GM12878 (cell line): ENCODE measurements around the gene MSI2. TPM values are rescaled to one million over a fixed set of nuclear protein-coding genes. Genes with fewer than 3 reads are reported as not detected.

Source experiments
- ATAC-seq: fragments of 200-7000 bp; cut with Tn5 transposase; 3 replicates; pipeline ENCODE4 v1.9.1; 2020; ENCODE audit warnings: mild to moderate bottlenecking, moderate library complexity
- BruUV-seq: library from RNA; stranded (reverse); fragments of 400-500 nt; replicated peaks from 2 replicates; lab custom pipeline; 2021; lab: Mats Ljungman, UMichigan
- CTCF ChIA-PET: fragments of 300-600 bp; sonication (Branson Sonifier 250); formaldehyde crosslinking; extraction: SDS; loops from one replicate; lab custom pipeline; 2021; ENCODE audit warnings: inconsistent platforms; lab: Yijun Ruan, JAX
- POLR2A ChIA-PET: fragments of 350-600 bp; formaldehyde crosslinking; extraction: SDS; loops from one replicate; lab custom pipeline; 2021; ENCODE audit warnings: inconsistent platforms; lab: Charles Lee
- RAD21 ChIA-PET: fragments of 300-600 bp; sonication (Branson Sonifier 250); formaldehyde crosslinking; loops from one replicate; lab custom pipeline; 2023; ENCODE audit warnings: antibody characterized with exemption; ENCODE audit not compliant: unreplicated experiment; lab: Charles Lee
- SMC1A ChIA-PET: fragments of 300-600 bp; sonication (Branson Sonifier 250); formaldehyde crosslinking; loops from one replicate; lab custom pipeline; 2023; ENCODE audit not compliant: unreplicated experiment, uncharacterized antibody; lab: Charles Lee
- DNase-seq: peaks from one replicate; pipeline ENCODE4 v3.0.0-alpha.2; 2011; ENCODE audit warnings: low read depth, low spot score
- FAIRE-seq: peaks from 3 replicates; lab custom pipeline; 2011; peaks lifted over from hg19 to GRCh38; lab: Jason Lieb, UNC
- H2AFZ ChIP-seq: 2 replicates; pipeline ENCODE4 v1.6.0; 2011; ENCODE audit warnings: low read depth, low read length, control low read depth; ENCODE audit not compliant: control insufficient read depth
- H3K27ac ChIP-seq: 2 replicates; pipeline ENCODE4 v1.5.1; 2011; ENCODE audit warnings: control low read depth; ENCODE audit not compliant: control insufficient read depth, insufficient read depth
- H3K27me3 ChIP-seq, 2 experiments: replicated peaks in 1 of 2; 2 replicates each; pipeline versions ENCODE4 v1.6.0 to v1.6.1; 2011; ENCODE audit warnings: low read length in 1 of 2; ENCODE audit not compliant: control insufficient read depth in 2 of 2, insufficient read depth in 2 of 2
- H3K36me3 ChIP-seq, 2 experiments: 2 replicates each; pipeline ENCODE4 v1.5.1; 2011; ENCODE audit warnings: low read length in 1 of 2; ENCODE audit not compliant: control insufficient read depth in 2 of 2, insufficient read depth in 2 of 2
- H3K4me1 ChIP-seq: 2 replicates; pipeline ENCODE4 v1.6.1; 2011; ENCODE audit warnings: mild to moderate bottlenecking, low read length, moderate library complexity, mixed read lengths; ENCODE audit not compliant: control insufficient read depth, insufficient read depth
- H3K4me2 ChIP-seq: 2 replicates; pipeline ENCODE4 v1.6.0; 2011; ENCODE audit warnings: control low read depth; ENCODE audit not compliant: control insufficient read depth, insufficient read depth
- H3K4me3 ChIP-seq: fragments of 200-600 bp; sonication (generic); 2 replicates; pipeline ENCODE4 v1.5.1; 2016
- H3K79me2 ChIP-seq: 2 replicates; pipeline ENCODE4 v1.6.0; 2011; ENCODE audit warnings: low read length; ENCODE audit not compliant: control insufficient read depth, insufficient read depth
- H3K9ac ChIP-seq: 2 replicates; pipeline ENCODE4 v1.8.0; 2011; ENCODE audit warnings: low read length, control low read depth, mixed read lengths; ENCODE audit not compliant: control insufficient read depth, insufficient read depth
- H3K9me3 ChIP-seq: replicated peaks from 3 replicates; pipeline ENCODE4 v1.5.1; 2011; ENCODE audit warnings: mild to moderate bottlenecking, low read length; ENCODE audit not compliant: control insufficient read depth, insufficient read depth
- H4K20me1 ChIP-seq: 2 replicates; pipeline ENCODE4 v1.6.0; 2011; ENCODE audit not compliant: control insufficient read depth, insufficient read depth
- CEBPB ChIP-seq, 2 experiments: fragments of 150-350 bp in 1 of 2; IDR thresholded peaks; 2 replicates each; pipeline ENCODE4 v1.6.1; 2012 to 2014; ENCODE audit warnings: low read depth in 2 of 2, low read length in 2 of 2, borderline replicate concordance in 1 of 2, inconsistent platforms in 1 of 2
- EP300 ChIP-seq, 2 experiments: fragments of 150-350 bp in 1 of 2; IDR thresholded peaks; 2 replicates each; pipeline ENCODE4 v1.6.1; 2011 to 2012; ENCODE audit warnings: low read depth in 2 of 2, low read length in 2 of 2, borderline replicate concordance in 1 of 2, improper control_type of control experiment in 1 of 2, inconsistent platforms in 1 of 2; ENCODE audit not compliant: control insufficient read depth in 1 of 2
- FOS ChIP-seq: IDR thresholded peaks from 3 replicates; pipeline ENCODE4 v1.6.1; 2011; ENCODE audit warnings: borderline replicate concordance; ENCODE audit not compliant: insufficient read length; ENCODE audit errors: extremely low read depth
- HCFC1 ChIP-seq: fragments of 150-350 bp; IDR thresholded peaks from 2 replicates; pipeline ENCODE4 v1.6.1; 2014; ENCODE audit warnings: low read length
- IRF4 ChIP-seq: IDR thresholded peaks from 2 replicates; pipeline ENCODE4 v1.6.1; 2011; ENCODE audit warnings: low read depth, low read length
- MTA2 ChIP-seq: fragments of 450-650 bp; IDR thresholded peaks from 2 replicates; pipeline ENCODE4 v1.6.1; 2016; ENCODE audit warnings: low read depth, mild to moderate bottlenecking, moderate library complexity
- NR2F1 ChIP-seq: fragments of 450-650 bp; conservative IDR thresholded peaks from 2 replicates; pipeline ENCODE4 v1.6.1; 2017; ENCODE audit warnings: mild to moderate bottlenecking
- POLR2A ChIP-seq: IDR thresholded peaks from 2 replicates; pipeline ENCODE4 v1.6.1; 2011; ENCODE audit warnings: low read depth, mild to moderate bottlenecking, low read length
- POLR2AphosphoS5 ChIP-seq: IDR thresholded peaks from 2 replicates; pipeline ENCODE4 v1.6.1; 2011; ENCODE audit warnings: mild to moderate bottlenecking, low read length, inconsistent platforms
- SIX5 ChIP-seq: IDR thresholded peaks from 2 replicates; pipeline ENCODE4 v1.6.1; 2011; ENCODE audit warnings: mild to moderate bottlenecking, low read depth, low read length, moderate library complexity; ENCODE audit not compliant: severe bottlenecking
- SMARCA5 ChIP-seq: fragments of 450-650 bp; IDR thresholded peaks from 2 replicates; pipeline ENCODE4 v1.6.1; 2017; ENCODE audit warnings: mild to moderate bottlenecking
- SUZ12 ChIP-seq: fragments of 200-600 bp; sonication (generic); IDR thresholded peaks from one replicate; pipeline ENCODE4 v1.6.1; 2018; ENCODE audit warnings: antibody characterized with exemption, mild to moderate bottlenecking; ENCODE audit not compliant: unreplicated experiment
- TCF12 ChIP-seq: IDR thresholded peaks from 2 replicates; pipeline ENCODE4 v1.6.1; 2011; ENCODE audit warnings: low read depth, mild to moderate bottlenecking, low read length
- TCF3 ChIP-seq: IDR thresholded peaks from 2 replicates; pipeline ENCODE4 v1.6.1; 2012; ENCODE audit warnings: low read depth, mild to moderate bottlenecking, low read length, borderline replicate concordance; ENCODE audit not compliant: insufficient read depth
- YBX1 ChIP-seq: fragments of 450-650 bp; IDR thresholded peaks from 2 replicates; pipeline ENCODE4 v1.6.1; 2016; ENCODE audit warnings: antibody characterized with exemption
- ZBED1 ChIP-seq: IDR thresholded peaks from 2 replicates; pipeline ENCODE4 v1.6.1; 2016; ENCODE audit warnings: borderline replicate concordance
- ZNF622 ChIP-seq: fragments of 450-650 bp; IDR thresholded peaks from 2 replicates; pipeline ENCODE4 v1.6.1; 2017; ENCODE audit warnings: mild to moderate bottlenecking, inconsistent platforms
- WGBS: methylation state at CpG from one replicate; pipeline ENCODE4 v1.1.6; 2016; ENCODE audit warnings: low lambda C conversion rate; ENCODE audit not compliant: insufficient replicate concordance, insufficient coverage; ENCODE audit errors: missing lambda C conversion rate; 5-methylcytosine and 5-hydroxymethylcytosine counted together
- in situ Hi-C: fragments of 300-500 bp; cut with MboI; formaldehyde crosslinking; loops from 9 replicates; pipeline ENCODE4 v1.14.3; 2018; ENCODE audit warnings: mixed read lengths
- intact Hi-C: fragments of 100-400 bp; cut with micrococcal nuclease; formaldehyde crosslinking; loops from one replicate; pipeline ENCODE4 v1.14.2; 2022; ENCODE audit not compliant: unreplicated experiment
- polyA plus RNA-seq, 11 experiments: library from polyadenylated mRNA; depleted of rRNA in 4 of 11; unstranded in 6 of 11; stranded (reverse) in 5 of 11; fragments of >200 nt; fragmentation: Nextera tagmentation in 4 of 11; fragmentation: Illumina TruSeq in 1 of 11; extraction: Ambion mirVana in 4 of 11; extraction: Trizol in 1 of 11; gene quantifications; 1 replicate in 1 of 11; 2 replicates in 10 of 11; pipeline versions ENCODE4 v1.2.1 to v1.2.3, GENCODE V29; 2011 to 2016; ENCODE audit warnings: inconsistent platforms in 2 of 11, missing spikeins in 2 of 11, low read depth in 1 of 11
- total RNA-seq, 4 experiments: library from RNA; depleted of rRNA in 3 of 4; stranded (reverse); fragments of >200 nt in 3 of 4; fragmentation: Illumina TruSeq in 1 of 4; extraction: Trizol in 1 of 4; gene quantifications; 2 replicates each; pipeline versions ENCODE4 v1.2.1 to v1.2.3, GENCODE V29; 2013 to 2021
- TF ChIP-seq, protein P1 (sequence below): fragments of 450-650 bp; IDR thresholded peaks from 2 replicates; pipeline ENCODE4 v1.6.1; 2017; ENCODE audit warnings: borderline replicate concordance
- TF ChIP-seq, protein P2 (sequence below): IDR thresholded peaks from 2 replicates; pipeline ENCODE4 v1.6.1; 2012; ENCODE audit warnings: low read depth, low read length, improper control_type of control experiment
- TF ChIP-seq, protein P3 (sequence below): fragments of 450-650 bp; IDR thresholded peaks from 2 replicates; pipeline ENCODE4 v1.6.1; 2016; ENCODE audit warnings: mild to moderate bottlenecking

MSI2 gene
- total and polyA plus RNA-seq, 10 of the 15 experiments (the other 5 are each of a cell fraction or from before 2014, with no cell fraction given), result 6.1 to 76.1 (median 42.0) TPM

DNA sequence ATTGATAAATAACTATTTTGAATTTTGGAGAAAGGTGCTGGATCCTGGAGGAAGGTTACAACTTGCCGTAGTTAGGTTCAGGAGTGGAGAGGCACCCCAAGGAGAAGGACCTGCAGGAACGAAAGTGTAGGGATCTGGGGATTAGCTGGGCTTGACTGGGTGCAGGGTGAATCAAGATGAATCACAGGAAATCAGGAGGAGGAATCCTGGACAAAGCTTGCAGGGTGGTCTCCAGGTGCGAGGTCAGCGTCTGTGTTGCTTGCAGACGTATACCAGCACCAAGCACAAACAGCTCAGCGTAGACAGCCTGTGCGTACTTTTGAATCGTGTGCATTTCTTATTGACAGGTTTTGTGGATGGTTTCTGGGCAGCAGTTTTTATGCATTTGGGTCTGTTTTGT lies 144.3 kb downstream of the MSI2 start:
- CTCF ChIA-PET, result interaction anchor here (1.0 to 11.1 kb wide), 6 partner anchors 18 to 272 kb away, joined by 3 to 150 read pairs (median 3); no protein-coding TSS in a partner anchor
- H3K27me3 ChIP-seq, result no peaks in the 10 kb centered on the region
- H3K36me3 ChIP-seq, result peaks cover 22 to 26% of the 10 kb centered on the region in 2 experiments
- RAD21 ChIA-PET, result interaction anchor here (0.9 to 10.7 kb wide), 3 partner anchors 11 to 270 kb away, joined by 3 to 71 read pairs (median 3); no protein-coding TSS in a partner anchor
- H3K27ac ChIP-seq, result no peak overlapping the region
- in situ Hi-C loops, result no loop called here
- intact Hi-C loops, result no loop called here
- no peak for FAIRE-seq
- no peak for TF ChIP-seq NR2F1
- TF ChIP-seq MTA2, result no peak
- TF ChIP-seq ZBED1, result no peak
- TF ChIP-seq YBX1, result no peak
- TF ChIP-seq FOS, result no peak
- no peak for TF ChIP-seq EP300 (IDR thresholded peaks at IDR 0.05; ENCODE audit: borderline replicate concordance in 1 of 2, control insufficient read depth in 1 of 2, low read depth in 2 of 2, low read length in 2 of 2)
- TF ChIP-seq TCF3, result no peak
- TF ChIP-seq CEBPB (IDR thresholded peaks at IDR 0.05; ENCODE audit: borderline replicate concordance in 1 of 2, low read depth in 2 of 2, low read length in 2 of 2), result no peak
- no peak for TF ChIP-seq TCF12
- no peak for TF ChIP-seq SIX5
- no peak for TF ChIP-seq SMARCA5
- TF ChIP-seq, protein P1, sequence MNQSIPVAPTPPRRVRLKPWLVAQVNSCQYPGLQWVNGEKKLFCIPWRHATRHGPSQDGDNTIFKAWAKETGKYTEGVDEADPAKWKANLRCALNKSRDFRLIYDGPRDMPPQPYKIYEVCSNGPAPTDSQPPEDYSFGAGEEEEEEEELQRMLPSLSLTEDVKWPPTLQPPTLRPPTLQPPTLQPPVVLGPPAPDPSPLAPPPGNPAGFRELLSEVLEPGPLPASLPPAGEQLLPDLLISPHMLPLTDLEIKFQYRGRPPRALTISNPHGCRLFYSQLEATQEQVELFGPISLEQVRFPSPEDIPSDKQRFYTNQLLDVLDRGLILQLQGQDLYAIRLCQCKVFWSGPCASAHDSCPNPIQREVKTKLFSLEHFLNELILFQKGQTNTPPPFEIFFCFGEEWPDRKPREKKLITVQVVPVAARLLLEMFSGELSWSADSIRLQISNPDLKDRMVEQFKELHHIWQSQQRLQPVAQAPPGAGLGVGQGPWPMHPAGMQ, result no peak
- TF ChIP-seq POLR2A, result no peak
- TF ChIP-seq IRF4, result no peak
- no peak for TF ChIP-seq POLR2AphosphoS5
- TF ChIP-seq, protein P2, sequence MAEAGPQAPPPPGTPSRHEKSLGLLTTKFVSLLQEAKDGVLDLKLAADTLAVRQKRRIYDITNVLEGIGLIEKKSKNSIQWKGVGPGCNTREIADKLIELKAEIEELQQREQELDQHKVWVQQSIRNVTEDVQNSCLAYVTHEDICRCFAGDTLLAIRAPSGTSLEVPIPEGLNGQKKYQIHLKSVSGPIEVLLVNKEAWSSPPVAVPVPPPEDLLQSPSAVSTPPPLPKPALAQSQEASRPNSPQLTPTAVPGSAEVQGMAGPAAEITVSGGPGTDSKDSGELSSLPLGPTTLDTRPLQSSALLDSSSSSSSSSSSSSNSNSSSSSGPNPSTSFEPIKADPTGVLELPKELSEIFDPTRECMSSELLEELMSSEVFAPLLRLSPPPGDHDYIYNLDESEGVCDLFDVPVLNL, result no peak
- TF ChIP-seq SUZ12, result no peak
- TF ChIP-seq, protein P3, sequence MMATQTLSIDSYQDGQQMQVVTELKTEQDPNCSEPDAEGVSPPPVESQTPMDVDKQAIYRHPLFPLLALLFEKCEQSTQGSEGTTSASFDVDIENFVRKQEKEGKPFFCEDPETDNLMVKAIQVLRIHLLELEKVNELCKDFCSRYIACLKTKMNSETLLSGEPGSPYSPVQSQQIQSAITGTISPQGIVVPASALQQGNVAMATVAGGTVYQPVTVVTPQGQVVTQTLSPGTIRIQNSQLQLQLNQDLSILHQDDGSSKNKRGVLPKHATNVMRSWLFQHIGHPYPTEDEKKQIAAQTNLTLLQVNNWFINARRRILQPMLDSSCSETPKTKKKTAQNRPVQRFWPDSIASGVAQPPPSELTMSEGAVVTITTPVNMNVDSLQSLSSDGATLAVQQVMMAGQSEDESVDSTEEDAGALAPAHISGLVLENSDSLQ, result no peak
- TF ChIP-seq ZNF622, result no peak
- no peak for TF ChIP-seq HCFC1
- 94% methylated on average over 8 of the region's 8 CpGs for WGBS
- no peaks in the 10 kb centered on the region for H3K9me3 ChIP-seq
- no TSS peak for BruUV-seq
- no peaks in the 10 kb centered on the region for H4K20me1 ChIP-seq
- no peak for DNase-seq
- no peaks in the 10 kb centered on the region; the same call in 1 of the 2 replicates for H3K79me2 ChIP-seq
- no peak overlapping the region for H2AFZ ChIP-seq
- POLR2A ChIA-PET, result interaction anchor here (1.0 kb wide), 1 partner anchor 18 kb away, joined by 3 read pairs; no protein-coding TSS in a partner anchor
- H3K4me1 ChIP-seq, result no peaks in the 10 kb centered on the region
- no peak overlapping the region for H3K4me2 ChIP-seq
- no peak overlapping the region for H3K4me3 ChIP-seq
- no peak for ATAC-seq
- H3K9ac ChIP-seq, result no peak overlapping the region
- SMC1A ChIA-PET, result interaction anchor here (1.0 to 2.7 kb wide), 9 partner anchors 11 to 272 kb away, joined by 3 to 17 read pairs (median 3); no protein-coding TSS in a partner anchor
